ENCODE results near the gene JARID2. TPM values are rescaled to one million over a fixed set of nuclear protein-coding genes. Genes with fewer than 3 reads are reported as not detected.
A peak's percentile ranks its signal among the peaks of the same experiment; 100 is the strongest.

JARID2 gene
- total and polyA plus RNA-seq, 11 donors, result 3.5 to 12.2 (median 7.5) TPM

- Histone ChIP-seq H3K27me3 (no peaks in the 10 kb centered on the region), H3K27ac (peak overlapping the region in 10 of 12 donors; percentile 28 to 91 (median 76)), H3K36me3 (peaks cover 0 to 93% (median 61%) of the 10 kb centered on the region in 9 donors), H3K4me1 (peaks cover 0 to 43% (median 8%) of the 10 kb centered on the region in 12 donors), H3K9me3 (no peaks in the 10 kb centered on the region), H3K4me3 (no peak overlapping the region)
- ATAC-seq, result peak; percentile 63 to 76 (median 70)
- intact Hi-C loops (cut with DNase I), result loop anchor here in 1 of 10 donors (5.0 kb wide), 1 partner anchor 110 kb away; no protein-coding TSS in a partner anchor
- peak in 10 of 12 donors; percentile 18 to 51 (median 37) for TF ChIP-seq CTCF (IDR thresholded peaks at IDR 0.05)
- TF ChIP-seq POLR2A (IDR thresholded peaks at IDR 0.05), result no peak
- 67 to 80% (median 74%) methylated on average over 17 to 18 of the region's 18 CpGs for WGBS, 4 donors
- DNase-seq, result peak in 1 of 5 donors; percentile 61
These were observed 266.3 kb downstream of the JARID2 start for GRCh38 chr6:15512126-15512525.

GRCh38 chr6:15512721-15513120 is 266.9 kb downstream of the JARID2 start:
- 89 to 93% (median 92%) methylated on average over 7 to 9 of the region's 9 CpGs for WGBS, 4 donors
- peaks cover 0 to 43% (median 8%) of the 10 kb centered on the region in 12 donors for H3K4me1 ChIP-seq
- peak overlapping the region in 6 of 12 donors; percentile 58 to 91 (median 76) for H3K27ac ChIP-seq
- no peak overlapping the region for H3K4me3 ChIP-seq
- no peak for DNase-seq
- no peak for ATAC-seq
- TF ChIP-seq POLR2A (IDR thresholded peaks at IDR 0.05) (no peak), CTCF (IDR thresholded peaks at IDR 0.05) (no peak)
- H3K9me3 ChIP-seq, result no peaks in the 10 kb centered on the region
- H3K36me3 ChIP-seq, result peaks cover 0 to 93% (median 65%) of the 10 kb centered on the region in 9 donors
- no peaks in the 10 kb centered on the region for H3K27me3 ChIP-seq
- intact Hi-C loops (cut with DNase I), result loop anchor here in 1 of 10 donors (5.0 kb wide), 1 partner anchor 110 kb away; no protein-coding TSS in a partner anchor

- Histone ChIP-seq H3K27ac (peak overlapping the region in 3 of 12 donors; percentile 75 to 91 (median 76)), H3K4me3 (no peak overlapping the region), H3K4me1 (peaks cover 0 to 43% (median 8%) of the 10 kb centered on the region in 12 donors), H3K36me3 (peaks cover 0 to 94% (median 65%) of the 10 kb centered on the region in 9 donors), H3K27me3 (no peaks in the 10 kb centered on the region), H3K9me3 (no peaks in the 10 kb centered on the region)
- ATAC-seq (no peak), DNase-seq (no peak)
- 86 to 96% (median 89%) methylated on average over 29 to 34 of the region's 34 CpGs for WGBS, 4 donors
- intact Hi-C loops (cut with DNase I), result loop anchor here in 1 of 10 donors (5.0 kb wide), 1 partner anchor 109 kb away; no protein-coding TSS in a partner anchor
- no peak for TF ChIP-seq POLR2A (IDR thresholded peaks at IDR 0.05)
- TF ChIP-seq CTCF (IDR thresholded peaks at IDR 0.05), result no peak
These were observed 267.4 kb downstream of the JARID2 start for GRCh38 chr6:15513131-15513771.

Measured in heart left ventricle (tissue), 16 donors.